Liver (tissue), 9 donors: Measurements from ENCODE around the gene TPST1. TPM values are rescaled to one million over a fixed set of nuclear protein-coding genes. Genes with fewer than 3 reads are reported as not detected.

Experiments
- DNase-seq: peaks from one replicate; pipeline ENCODE4 v3.0.0-alpha.2; 2017; ENCODE audit warnings: low spot score
- H3K27ac ChIP-seq, 2 donors: one replicate each; pipeline ENCODE4 v1.7.0; 2013; ENCODE audit warnings: inconsistent platforms in 2 of 2, low read length in 2 of 2, control low read depth in 1 of 2, low read depth in 1 of 2, mild to moderate bottlenecking in 1 of 2
- H3K27me3 ChIP-seq, 4 donors: one replicate each; pipeline versions ENCODE4 v1.6.1 to v1.7.0; 2013; ENCODE audit warnings: low read length in 3 of 4, inconsistent platforms in 1 of 4, mild to moderate bottlenecking in 1 of 4, moderate library complexity in 1 of 4; ENCODE audit not compliant: control insufficient read depth in 4 of 4, insufficient read depth in 4 of 4
- H3K36me3 ChIP-seq, 4 donors: one replicate each; pipeline versions ENCODE4 v1.6.1 to v1.7.0; 2013; ENCODE audit warnings: low read length in 3 of 4, mild to moderate bottlenecking in 3 of 4, low read depth in 1 of 4, moderate library complexity in 1 of 4; ENCODE audit not compliant: control insufficient read depth in 4 of 4, insufficient read depth in 3 of 4
- H3K4me1 ChIP-seq, 4 donors: one replicate each; pipeline versions ENCODE4 v1.6.1 to v1.7.0; 2013; ENCODE audit warnings: low read length in 3 of 4, mild to moderate bottlenecking in 3 of 4, moderate library complexity in 1 of 4; ENCODE audit not compliant: control insufficient read depth in 4 of 4, insufficient read depth in 4 of 4
- H3K4me3 ChIP-seq, 3 donors: one replicate each; pipeline versions ENCODE4 v1.6.1 to v1.7.0; 2013; ENCODE audit warnings: low read length in 3 of 3, control low read depth in 1 of 3, low read depth in 1 of 3, mild to moderate bottlenecking in 1 of 3
- H3K9ac ChIP-seq, 2 donors: one replicate each; pipeline ENCODE4 v1.7.0; 2013; ENCODE audit warnings: low read length in 2 of 2, mild to moderate bottlenecking in 2 of 2, moderate library complexity in 2 of 2, control low read depth in 1 of 2, low read depth in 1 of 2
- H3K9me3 ChIP-seq, 4 donors: one replicate each; pipeline versions ENCODE4 v1.6.1 to v1.7.0; 2013; ENCODE audit warnings: low read length in 3 of 4; ENCODE audit not compliant: control insufficient read depth in 4 of 4
- EGR1 ChIP-seq, 2 donors: IDR thresholded peaks; 2 replicates each; pipeline ENCODE4 v1.6.1; 2016 to 2018; ENCODE audit warnings: antibody characterized with exemption in 2 of 2, low read depth in 2 of 2
- FOXA1 ChIP-seq: IDR thresholded peaks from 2 replicates; pipeline ENCODE4 v1.6.1; 2016; ENCODE audit warnings: antibody characterized with exemption
- FOXA2 ChIP-seq: IDR thresholded peaks from 2 replicates; pipeline ENCODE4 v1.6.1; 2016; ENCODE audit warnings: antibody characterized with exemption
- GABPA ChIP-seq, 2 donors: IDR thresholded peaks in 1 of 2; conservative IDR thresholded peaks in 1 of 2; 2 replicates each; pipeline ENCODE4 v1.6.1; 2016; ENCODE audit warnings: antibody characterized with exemption in 2 of 2, mild to moderate bottlenecking in 1 of 2, moderate library complexity in 1 of 2
- HNF4A ChIP-seq, 2 donors: conservative IDR thresholded peaks; 2 replicates each; pipeline ENCODE4 v1.6.1; 2016; ENCODE audit warnings: antibody characterized with exemption in 2 of 2, mild to moderate bottlenecking in 2 of 2
- HNF4G ChIP-seq: IDR thresholded peaks from 2 replicates; pipeline ENCODE4 v1.6.1; 2016; ENCODE audit warnings: antibody characterized with exemption
- JUND ChIP-seq, 2 donors: IDR thresholded peaks; 2 replicates each; pipeline ENCODE4 v1.6.1; 2016; ENCODE audit warnings: antibody characterized with exemption in 2 of 2
- MAX ChIP-seq: IDR thresholded peaks from 2 replicates; pipeline ENCODE4 v1.6.1; 2016; ENCODE audit warnings: antibody characterized with exemption
- NR2F2 ChIP-seq: IDR thresholded peaks from 2 replicates; pipeline ENCODE4 v1.6.1; 2016; ENCODE audit warnings: antibody characterized with exemption
- RAD21 ChIP-seq, 2 donors: IDR thresholded peaks; 2 replicates each; pipeline ENCODE4 v1.6.1; 2016; ENCODE audit warnings: antibody characterized with exemption in 2 of 2, mild to moderate bottlenecking in 2 of 2
- RXRA ChIP-seq, 2 donors: IDR thresholded peaks; 2 replicates each; pipeline ENCODE4 v1.6.1; 2017 to 2018; ENCODE audit warnings: antibody characterized with exemption in 2 of 2, mild to moderate bottlenecking in 1 of 2
- SP1 ChIP-seq: IDR thresholded peaks from 2 replicates; pipeline ENCODE4 v1.6.1; 2018; ENCODE audit warnings: antibody characterized with exemption, mild to moderate bottlenecking
- TAF1 ChIP-seq: conservative IDR thresholded peaks from 2 replicates; pipeline ENCODE4 v1.6.1; 2016; ENCODE audit warnings: antibody characterized with exemption, mild to moderate bottlenecking
- YY1 ChIP-seq: IDR thresholded peaks from 2 replicates; pipeline ENCODE4 v1.6.1; 2016; ENCODE audit warnings: antibody characterized with exemption, mild to moderate bottlenecking
- ZBTB33 ChIP-seq: IDR thresholded peaks from 2 replicates; pipeline ENCODE4 v1.6.1; 2016; ENCODE audit warnings: antibody characterized with exemption
- WGBS: extraction: QIAGEN DNeasy Blood & Tissue Kit; methylation state at CpG from one replicate; pipeline ENCODE4 v1.1.7; 2013; 5-methylcytosine and 5-hydroxymethylcytosine counted together
- polyA plus RNA-seq, 2 donors: library from polyadenylated mRNA; stranded (reverse) in 1 of 2; unstranded in 1 of 2; fragments of 200-250 nt in 1 of 2; fragments of >200 nt in 1 of 2; fragmentation: Nextera tagmentation in 1 of 2; extraction: Ambion mirVana in 1 of 2; gene quantifications; one replicate each; pipeline versions ENCODE4 v1.2.1 to v1.2.3, GENCODE V29; 2013 to 2015
- total RNA-seq, 2 donors: library from RNA; depleted of rRNA; stranded (reverse); fragments of >200 nt; gene quantifications; one replicate each; pipeline ENCODE4 v1.2.3, GENCODE V29; 2014
- donor health status: healthy.
- donor health status: healthy.
- donor health status: healthy.
- donor health status: healthy.
- donor health status: healthy.

Gene TPST1
- total and polyA plus RNA-seq, 4 donors = 23.8 to 62.5 (median 25.7) TPM

- TF ChIP-seq ZBTB33 = peak; percentile 83
- peak; percentile 96 to 97 for TF ChIP-seq HNF4A (conservative IDR thresholded peaks at IDR 0.05)
- TF ChIP-seq FOXA1 = peak; percentile 77
- TF ChIP-seq EGR1 (IDR thresholded peaks at IDR 0.05; ENCODE audit: low read depth in 2 of 2) = peak; percentile 70 to 98
- TF ChIP-seq RXRA (IDR thresholded peaks at IDR 0.05) = peak; percentile 96 to 97
- TF ChIP-seq NR2F2 = no peak
- peak; percentile 84 for TF ChIP-seq HNF4G
- TF ChIP-seq RAD21 (IDR thresholded peaks at IDR 0.05) = peak; percentile 67 to 69
- peak; percentile 68 for TF ChIP-seq FOXA2
- TF ChIP-seq JUND (IDR thresholded peaks at IDR 0.05) = peak; percentile 100
These were observed 17.2 kb upstream of the TPST1 start (continued) for GRCh38 chr7:66187905-66188304.

- no peak for DNase-seq
- Histone ChIP-seq H3K9me3 (no peaks in the 10 kb centered on the region), H3K9ac (no peak overlapping the region), H3K27me3 (no peaks in the 10 kb centered on the region), H3K36me3 (no peaks in the 10 kb centered on the region), H3K27ac (peak overlapping the region; percentile 85 to 92), H3K4me1 (peaks cover 10 to 31% (median 19%) of the 10 kb centered on the region in 4 donors), H3K4me3 (no peak overlapping the region)
- WGBS = 96% methylated on average over 2 of the region's 2 CpGs
- TF ChIP-seq YY1 (no peak), NR2F2 (no peak), JUND (IDR thresholded peaks at IDR 0.05) (no peak), HNF4A (conservative IDR thresholded peaks at IDR 0.05) (no peak), RAD21 (IDR thresholded peaks at IDR 0.05) (no peak), MAX (no peak), SP1 (no peak), EGR1 (IDR thresholded peaks at IDR 0.05; ENCODE audit: low read depth in 2 of 2) (no peak), RXRA (IDR thresholded peaks at IDR 0.05) (no peak), FOXA1 (no peak), GABPA (IDR thresholded peaks at IDR 0.05 in 1 of 2, conservative IDR thresholded peaks at IDR 0.05 in 1 of 2) (no peak)
These were observed 16.5 kb upstream of the TPST1 start for GRCh38 chr7:66188645-66189044.

- Histone ChIP-seq H3K9ac (peak overlapping the region; percentile 56 to 71), H3K4me1 (peaks cover 7 to 31% (median 19%) of the 10 kb centered on the region in 4 donors), H3K4me3 (peak overlapping the region in 2 of 3 donors; percentile 3 to 32), H3K36me3 (no peaks in the 10 kb centered on the region), H3K27ac (peak overlapping the region; percentile 92 to 99), H3K27me3 (no peaks in the 10 kb centered on the region), H3K9me3 (no peaks in the 10 kb centered on the region)
- WGBS = 40% methylated on average over 7 of the region's 7 CpGs
- no peak for DNase-seq
- peak; percentile 73 for TF ChIP-seq TAF1
- TF ChIP-seq RXRA (IDR thresholded peaks at IDR 0.05) = no peak
These were observed 15.2 kb upstream of the TPST1 start for GRCh38 chr7:66189695-66190503.
